ENCODE data around the gene SUSD2. TPM values are rescaled to one million over a fixed set of nuclear protein-coding genes. Genes with fewer than 3 reads are reported as not detected.

SUSD2 gene
- polyA plus RNA-seq, 2 of the 4 experiments (the other 2 are of a cell fraction) = 12.7 to 51.9 TPM

GRCh38 chr22:24186352-24186740 is 5.1 kb downstream of the SUSD2 start (continued):
- TF ChIP-seq E2F6 (IDR thresholded peaks at IDR 0.05; ENCODE audit: borderline replicate concordance, low read depth) = no peak
- no peak for TF ChIP-seq ZNF302 (CRISPR knock-in tag; IDR thresholded peaks at IDR 0.05)
- TF ChIP-seq, protein P1, sequence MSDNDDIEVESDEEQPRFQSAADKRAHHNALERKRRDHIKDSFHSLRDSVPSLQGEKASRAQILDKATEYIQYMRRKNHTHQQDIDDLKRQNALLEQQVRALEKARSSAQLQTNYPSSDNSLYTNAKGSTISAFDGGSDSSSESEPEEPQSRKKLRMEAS (IDR thresholded peaks at IDR 0.05) = no peak

DNA sequence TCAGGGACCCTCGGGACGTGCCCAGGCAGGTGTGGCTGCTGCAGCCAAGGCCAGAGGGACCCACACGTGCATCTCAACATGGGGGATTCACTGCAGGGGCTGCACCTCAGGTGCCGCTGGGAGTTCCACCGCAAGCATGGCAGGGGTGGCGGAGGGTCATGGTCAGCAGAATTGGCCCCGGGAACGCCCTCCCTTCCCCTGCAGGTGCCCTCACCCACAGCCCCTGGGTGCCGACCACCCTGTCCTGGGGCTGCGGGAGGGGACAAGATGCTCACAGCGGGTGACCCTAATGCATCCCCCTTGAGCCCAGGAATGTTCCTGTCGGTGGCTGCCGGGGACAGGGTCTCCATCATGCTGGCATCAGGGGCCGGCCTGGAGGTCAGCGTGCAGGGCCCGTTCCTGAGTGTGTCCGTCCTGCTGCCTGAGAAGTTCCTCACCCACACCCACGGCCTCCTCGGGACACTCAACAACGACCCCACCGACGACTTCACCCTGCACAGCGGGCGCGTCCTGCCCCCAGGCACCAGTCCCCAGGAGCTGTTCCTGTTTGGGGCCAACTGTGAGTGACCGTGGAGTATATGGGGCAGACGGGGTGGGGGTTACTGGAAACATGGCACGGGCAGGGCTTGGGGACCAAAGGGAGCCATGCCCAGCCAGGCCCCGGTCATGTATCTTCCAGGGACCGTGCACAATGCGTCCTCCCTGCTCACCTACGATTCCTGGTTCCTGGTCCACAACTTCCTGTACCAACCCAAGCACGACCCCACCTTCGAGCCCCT is 5.8 kb downstream of the SUSD2 start:
- FAIRE-seq = no peak
- ChIA-PET POLR2A (no interaction called here), CTCF (interaction anchor here (0.6 to 6.3 kb wide), 3 partner anchors 12 to 168 kb away, joined by 3 to 61 read pairs (median 3); no protein-coding TSS in a partner anchor)
- peaks cover 30% of the 10 kb centered on the region for H3K4me1 ChIP-seq
- no peak for ATAC-seq
- H3K9me3 ChIP-seq = no peaks in the 10 kb centered on the region
- TF ChIP-seq JUNB (IDR thresholded peaks at IDR 0.05) (no peak), JUN (IDR thresholded peaks at IDR 0.05) (no peak), MAZ (IDR thresholded peaks at IDR 0.05; ENCODE audit: borderline replicate concordance, low read depth, low read length) (no peak), ESRRA (IDR thresholded peaks at IDR 0.05; ENCODE audit: borderline replicate concordance, low read length) (no peak), RCOR1 (IDR thresholded peaks at IDR 0.05; ENCODE audit: low read depth, low read length) (no peak)
- H3K4me2 ChIP-seq = no peak overlapping the region
- DNase-seq (ENCODE audit: low read depth in 1 of 2, low spot score in 1 of 2) = no peak
- H3K27ac ChIP-seq = peak overlapping the region in 1 of 2 experiments; percentile 96; a peak in 3 of 6 replicates
- whole genome bisulfite sequencing (ENCODE audit: missing lambda C conversion rate) = 89% methylated on average over 21 of the region's 34 CpGs
- no peak overlapping the region for H3K4me3 ChIP-seq

DNA sequence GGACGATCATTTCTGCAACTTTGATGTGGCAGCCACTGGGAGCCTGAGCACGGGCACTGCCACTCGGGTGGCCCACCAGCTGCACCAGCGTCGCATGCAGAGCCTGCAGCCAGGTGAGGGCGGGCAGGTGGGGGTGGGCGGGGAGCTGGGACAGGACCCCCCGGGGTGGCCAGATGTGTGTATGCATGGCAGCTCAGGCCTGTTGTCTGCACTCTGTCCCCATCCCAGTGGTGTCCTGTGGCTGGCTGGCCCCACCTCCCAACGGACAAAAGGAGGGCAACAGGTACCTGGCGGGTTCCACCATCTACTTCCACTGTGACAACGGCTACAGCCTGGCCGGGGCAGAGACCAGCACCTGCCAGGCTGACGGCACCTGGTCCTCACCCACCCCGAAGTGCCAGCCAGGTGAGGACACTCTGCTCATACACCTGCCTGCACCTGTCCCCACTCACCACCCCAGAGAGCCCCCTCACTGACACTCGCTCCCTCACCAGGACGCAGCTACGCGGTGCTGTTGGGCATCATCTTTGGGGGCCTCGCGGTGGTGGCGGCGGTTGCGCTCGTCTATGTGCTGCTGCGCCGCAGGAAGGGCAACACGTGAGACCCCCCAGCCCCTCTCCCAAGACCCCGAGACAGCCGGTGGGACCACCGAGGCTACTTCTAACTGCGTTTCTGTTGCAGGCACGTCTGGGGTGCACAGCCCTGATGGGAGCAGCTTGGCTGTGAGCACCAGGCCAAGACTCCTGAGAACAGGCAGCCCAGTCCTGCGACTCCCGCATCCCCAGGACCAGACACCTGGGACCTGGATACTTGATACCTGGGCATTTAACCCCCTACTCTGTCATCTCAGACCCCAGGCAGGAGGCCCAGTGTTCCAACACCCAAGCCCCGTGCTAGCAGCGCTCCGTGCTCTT is 6.7 kb downstream of the SUSD2 start:
- no peak overlapping the region for H3K4me3 ChIP-seq
- no peak for FAIRE-seq
- H3K4me2 ChIP-seq = no peak overlapping the region
- CTCF ChIA-PET = interaction anchor here (1.9 to 6.3 kb wide), 5 partner anchors 13 to 183 kb away, joined by 5 to 61 read pairs (median 16); partner anchors contain the start of gene GSTT4
- H3K27ac ChIP-seq = peak overlapping the region; percentile 93 to 96; a peak in 5 of 6 replicates
- ATAC-seq = no peak
- POLR2A ChIA-PET = no interaction called here
- no peak for DNase-seq (ENCODE audit: low read depth in 1 of 2, low spot score in 1 of 2)
- TF ChIP-seq ZFP36 (IDR thresholded peaks at IDR 0.05; ENCODE audit: borderline replicate concordance, partially characterized antibody) = no peak
- peaks cover 5% of the 10 kb centered on the region for H3K9me3 ChIP-seq
- H3K4me1 ChIP-seq = peaks cover 28% of the 10 kb centered on the region
- 80% methylated on average over 12 of the region's 37 CpGs for WGBS (ENCODE audit: missing lambda C conversion rate)

DNA sequence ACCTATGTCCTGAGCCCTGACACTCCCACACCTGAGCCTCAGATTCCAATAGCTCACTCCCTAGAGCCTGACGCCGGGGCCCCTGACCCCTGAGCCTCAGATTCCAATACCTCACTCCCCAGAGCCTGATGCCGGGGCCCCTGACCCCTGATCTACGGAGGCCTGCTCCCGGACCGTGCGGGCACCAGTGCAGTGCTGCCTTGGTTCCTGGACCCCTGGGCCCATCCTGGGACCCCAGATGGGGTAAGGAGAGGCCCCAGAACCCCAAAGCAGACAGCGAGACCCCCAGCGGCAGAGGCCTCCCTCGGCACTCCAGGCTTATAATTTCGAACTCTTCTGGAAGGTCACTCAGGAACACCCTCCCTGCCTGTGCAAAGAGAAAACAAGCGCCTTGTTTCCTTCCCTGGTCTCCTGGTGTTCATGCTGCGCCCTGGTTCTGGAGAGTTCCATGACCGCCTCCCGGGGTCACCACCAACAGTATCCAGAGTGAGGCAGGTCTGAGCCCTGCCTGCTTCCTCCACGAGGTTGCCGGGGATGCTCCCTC is 7.5 kb downstream of the SUSD2 start:
- DNase-seq (ENCODE audit: low read depth in 1 of 2, low spot score in 1 of 2) (no peak), ATAC-seq (peak; percentile 35 to 38; a peak in 4 of 6 replicates), FAIRE-seq (no peak)
- ChIA-PET POLR2A (interaction anchor here (1.0 to 1.5 kb wide), 2 partner anchors 59 to 178 kb away, joined by 3 to 6 read pairs; partner anchors contain the start of gene CABIN1), CTCF (interaction anchor here (0.6 to 6.3 kb wide), 29 partner anchors 9 to 341 kb away, joined by 3 to 61 read pairs (median 6); partner anchors contain the start of genes GGT5, GSTT4 and SUSD2)
- Histone ChIP-seq H3K4me3 (no peak overlapping the region), H3K9me3 (peaks cover 6% of the 10 kb centered on the region), H3K27ac (peak overlapping the region; percentile 93 to 96), H3K4me1 (peaks cover 28% of the 10 kb centered on the region), H3K4me2 (peak overlapping the region; percentile 38; the same call in 2 of the 3 replicates)
- 36% methylated on average over 7 of the region's 17 CpGs for WGBS (ENCODE audit: missing lambda C conversion rate)
- TF ChIP-seq HDAC2 (IDR thresholded peaks at IDR 0.05) (no peak), PBX3 (IDR thresholded peaks at IDR 0.05) (no peak), POLR2AphosphoS2 (conservative IDR thresholded peaks at IDR 0.05; ENCODE audit: low read length) (no peak), FOSL2 (IDR thresholded peaks at IDR 0.05) (no peak), FOSL2 (CRISPR knock-in tag; IDR thresholded peaks at IDR 0.05) (no peak), PHF8 (IDR thresholded peaks at IDR 0.05; ENCODE audit: borderline replicate concordance, low read depth) (no peak), ZSCAN20 (CRISPR knock-in tag; IDR thresholded peaks at IDR 0.05) (no peak), JUNB (IDR thresholded peaks at IDR 0.05) (no peak), CHD4 (IDR thresholded peaks at IDR 0.05; ENCODE audit: borderline replicate concordance) (no peak), GATA3 (IDR thresholded peaks at IDR 0.05; ENCODE audit: borderline replicate concordance) (no peak), EHMT2 (IDR thresholded peaks at IDR 0.05; ENCODE audit: low read depth) (no peak)
- TF ChIP-seq, protein P2, sequence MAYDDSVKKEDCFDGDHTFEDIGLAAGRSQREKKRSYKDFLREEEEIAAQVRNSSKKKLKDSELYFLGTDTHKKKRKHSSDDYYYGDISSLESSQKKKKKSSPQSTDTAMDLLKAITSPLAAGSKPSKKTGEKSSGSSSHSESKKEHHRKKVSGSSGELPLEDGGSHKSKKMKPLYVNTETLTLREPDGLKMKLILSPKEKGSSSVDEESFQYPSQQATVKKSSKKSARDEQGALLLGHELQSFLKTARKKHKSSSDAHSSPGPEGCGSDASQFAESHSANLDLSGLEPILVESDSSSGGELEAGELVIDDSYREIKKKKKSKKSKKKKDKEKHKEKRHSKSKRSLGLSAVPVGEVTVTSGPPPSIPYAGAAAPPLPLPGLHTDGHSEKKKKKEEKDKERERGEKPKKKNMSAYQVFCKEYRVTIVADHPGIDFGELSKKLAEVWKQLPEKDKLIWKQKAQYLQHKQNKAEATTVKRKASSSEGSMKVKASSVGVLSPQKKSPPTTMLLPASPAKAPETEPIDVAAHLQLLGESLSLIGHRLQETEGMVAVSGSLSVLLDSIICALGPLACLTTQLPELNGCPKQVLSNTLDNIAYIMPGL (CRISPR knock-in tag; IDR thresholded peaks at IDR 0.05; ENCODE audit: borderline replicate concordance) = no peak

Measured in A549 (cell line).